ENCODE results near the gene SOX6.

Gene SOX6

DNA sequence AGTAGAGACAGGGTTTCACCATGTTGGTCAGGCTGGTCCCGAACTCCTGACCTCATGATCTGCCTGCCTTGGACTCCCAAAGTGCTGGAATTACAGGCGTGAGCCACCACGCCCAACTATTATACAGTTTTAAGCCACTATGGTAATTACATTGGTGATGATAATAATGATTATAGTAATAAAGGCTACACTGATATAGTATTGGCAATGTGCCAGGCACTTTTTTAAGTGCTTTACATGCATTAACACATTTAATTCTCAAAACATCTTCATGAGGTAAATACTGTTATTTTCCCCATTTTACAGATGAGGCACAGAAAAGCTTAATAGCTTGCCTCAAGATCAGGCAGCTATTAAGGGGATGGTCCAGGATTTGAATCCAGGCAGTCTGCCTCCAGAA lies 222.5 kb downstream of the SOX6 start:
- in situ Hi-C loops (cut with HindIII; ENCODE audit: low pct_ligation_motif_present, low sequenced_read_pairs): no loop called here
- no peak for DNase-seq
- H3K27me3 ChIP-seq (replicated peaks): no peaks in the 10 kb centered on the region
- no peaks in the 10 kb centered on the region for H3K36me3 ChIP-seq (replicated peaks)
- TF ChIP-seq, protein P1, sequence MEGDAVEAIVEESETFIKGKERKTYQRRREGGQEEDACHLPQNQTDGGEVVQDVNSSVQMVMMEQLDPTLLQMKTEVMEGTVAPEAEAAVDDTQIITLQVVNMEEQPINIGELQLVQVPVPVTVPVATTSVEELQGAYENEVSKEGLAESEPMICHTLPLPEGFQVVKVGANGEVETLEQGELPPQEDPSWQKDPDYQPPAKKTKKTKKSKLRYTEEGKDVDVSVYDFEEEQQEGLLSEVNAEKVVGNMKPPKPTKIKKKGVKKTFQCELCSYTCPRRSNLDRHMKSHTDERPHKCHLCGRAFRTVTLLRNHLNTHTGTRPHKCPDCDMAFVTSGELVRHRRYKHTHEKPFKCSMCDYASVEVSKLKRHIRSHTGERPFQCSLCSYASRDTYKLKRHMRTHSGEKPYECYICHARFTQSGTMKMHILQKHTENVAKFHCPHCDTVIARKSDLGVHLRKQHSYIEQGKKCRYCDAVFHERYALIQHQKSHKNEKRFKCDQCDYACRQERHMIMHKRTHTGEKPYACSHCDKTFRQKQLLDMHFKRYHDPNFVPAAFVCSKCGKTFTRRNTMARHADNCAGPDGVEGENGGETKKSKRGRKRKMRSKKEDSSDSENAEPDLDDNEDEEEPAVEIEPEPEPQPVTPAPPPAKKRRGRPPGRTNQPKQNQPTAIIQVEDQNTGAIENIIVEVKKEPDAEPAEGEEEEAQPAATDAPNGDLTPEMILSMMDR (IDR thresholded peaks at IDR 0.05; ENCODE audit: low read depth, low read length, missing control alignments): no peak
- H3K27ac ChIP-seq: no peak overlapping the region
- H3K4me3 ChIP-seq (ENCODE audit: low read depth, low read length): no peak overlapping the region

DNA sequence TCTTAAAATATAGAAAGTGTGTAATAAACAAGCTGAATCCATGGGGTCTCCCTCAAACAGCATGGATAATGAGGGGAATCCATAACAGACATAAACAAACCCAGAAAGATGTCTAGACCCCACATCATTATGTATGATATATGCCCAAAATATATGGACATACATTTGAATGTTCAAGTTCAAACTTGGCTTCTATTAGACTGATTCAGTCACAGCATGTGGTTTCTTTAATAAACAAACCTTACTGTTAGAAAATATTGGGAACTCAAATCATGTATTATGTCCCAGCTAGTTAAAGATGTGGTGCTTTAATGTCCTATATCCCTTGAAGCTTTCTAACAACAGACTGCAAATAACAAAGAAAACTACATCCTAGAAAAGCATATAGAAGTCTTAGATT lies 228.6 kb downstream of the SOX6 start:
- no peaks in the 10 kb centered on the region for H3K36me3 ChIP-seq (replicated peaks)
- TF ChIP-seq, protein P1 (IDR thresholded peaks at IDR 0.05; ENCODE audit: low read depth, low read length, missing control alignments): no peak
- H3K4me3 ChIP-seq (ENCODE audit: low read depth, low read length): no peak overlapping the region

DNA sequence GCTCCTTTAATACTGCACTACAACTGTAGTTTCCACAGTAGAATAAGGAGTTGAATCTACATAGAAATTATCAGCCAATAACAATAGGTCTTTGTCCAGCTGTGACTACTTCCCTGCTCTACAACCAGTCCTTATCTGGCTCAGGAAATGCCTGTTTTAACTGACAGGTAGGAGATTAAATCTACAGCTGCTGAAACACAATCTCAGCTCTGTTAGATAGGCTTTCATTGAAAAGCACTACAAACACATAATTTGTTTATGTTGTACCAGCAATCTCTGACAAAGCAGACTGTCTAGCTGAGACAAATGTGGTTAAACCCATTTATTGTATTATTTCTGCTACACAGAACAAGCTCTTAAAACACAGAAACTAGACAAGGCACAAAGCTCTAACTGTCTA lies 230.0 kb downstream of the SOX6 start:
- H3K27me3 ChIP-seq (replicated peaks): no peaks in the 10 kb centered on the region
- in situ Hi-C loops (cut with HindIII; ENCODE audit: low pct_ligation_motif_present, low sequenced_read_pairs): no loop called here
- H3K4me3 ChIP-seq (ENCODE audit: low read depth, low read length): no peak overlapping the region
- H3K36me3 ChIP-seq (replicated peaks): no peaks in the 10 kb centered on the region
- no peak overlapping the region for H3K27ac ChIP-seq
- TF ChIP-seq, protein P1 (IDR thresholded peaks at IDR 0.05; ENCODE audit: low read depth, low read length, missing control alignments): no peak
- DNase-seq: peak; percentile 6

More for the DNA sequence above, 228.6 kb downstream of the SOX6 start:
- H3K27ac ChIP-seq: no peak overlapping the region
- no peaks in the 10 kb centered on the region for H3K27me3 ChIP-seq (replicated peaks)
- no peak for DNase-seq
- in situ Hi-C loops (cut with HindIII; ENCODE audit: low pct_ligation_motif_present, low sequenced_read_pairs): no loop called here

DNA sequence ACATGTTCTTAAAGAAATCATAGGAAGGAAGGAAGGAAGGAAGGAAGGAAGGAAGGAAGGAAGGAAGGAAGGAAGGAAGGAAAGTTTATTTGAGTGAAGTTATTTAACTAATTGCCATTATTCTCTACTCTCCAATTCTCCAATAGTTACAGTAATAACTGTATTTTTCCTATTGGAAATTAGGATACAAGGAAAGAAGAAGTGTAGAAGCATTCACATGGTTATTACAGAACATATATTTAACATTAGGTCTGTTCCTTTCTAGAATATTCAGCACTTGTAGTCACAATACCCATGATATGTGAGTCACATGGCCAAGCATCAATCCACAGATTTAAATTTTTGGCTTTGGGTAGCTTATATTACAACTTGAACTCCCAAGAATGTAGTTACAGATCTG lies 230.6 kb downstream of the SOX6 start:
- in situ Hi-C loops (cut with HindIII; ENCODE audit: low pct_ligation_motif_present, low sequenced_read_pairs): no loop called here
- no peak for DNase-seq
- TF ChIP-seq, protein P1 (IDR thresholded peaks at IDR 0.05; ENCODE audit: low read depth, low read length, missing control alignments): no peak
- Histone ChIP-seq H3K27ac (no peak overlapping the region), H3K27me3 (replicated peaks) (no peaks in the 10 kb centered on the region), H3K4me3 (ENCODE audit: low read depth, low read length) (no peak overlapping the region), H3K36me3 (replicated peaks) (no peaks in the 10 kb centered on the region)

DNA sequence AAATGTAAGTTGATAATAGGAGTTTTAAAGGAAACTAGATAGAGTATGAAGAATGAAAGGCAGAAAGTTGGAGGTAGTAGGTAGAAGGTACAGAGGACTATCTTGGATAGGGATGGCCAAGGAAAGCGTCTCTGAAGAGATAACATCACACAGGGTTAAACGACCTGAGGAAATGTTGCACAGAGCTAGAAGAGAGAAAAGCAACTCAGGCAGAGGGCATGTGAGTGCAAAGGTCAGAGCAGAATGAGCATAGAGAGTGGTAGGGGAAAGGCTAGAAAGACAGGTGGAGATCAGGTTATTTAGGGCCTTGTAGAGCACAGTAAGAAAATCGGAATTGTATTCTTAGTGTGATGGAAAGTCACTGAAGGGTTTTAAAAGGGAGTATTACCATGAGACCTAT lies 232.0 kb downstream of the SOX6 start:
- TF ChIP-seq, protein P1 (IDR thresholded peaks at IDR 0.05; ENCODE audit: low read depth, low read length, missing control alignments): no peak
- no peak for DNase-seq
- Histone ChIP-seq H3K36me3 (replicated peaks) (no peaks in the 10 kb centered on the region), H3K4me3 (ENCODE audit: low read depth, low read length) (no peak overlapping the region), H3K27ac (no peak overlapping the region), H3K27me3 (replicated peaks) (no peaks in the 10 kb centered on the region)
- in situ Hi-C loops (cut with HindIII; ENCODE audit: low pct_ligation_motif_present, low sequenced_read_pairs): no loop called here

DNA sequence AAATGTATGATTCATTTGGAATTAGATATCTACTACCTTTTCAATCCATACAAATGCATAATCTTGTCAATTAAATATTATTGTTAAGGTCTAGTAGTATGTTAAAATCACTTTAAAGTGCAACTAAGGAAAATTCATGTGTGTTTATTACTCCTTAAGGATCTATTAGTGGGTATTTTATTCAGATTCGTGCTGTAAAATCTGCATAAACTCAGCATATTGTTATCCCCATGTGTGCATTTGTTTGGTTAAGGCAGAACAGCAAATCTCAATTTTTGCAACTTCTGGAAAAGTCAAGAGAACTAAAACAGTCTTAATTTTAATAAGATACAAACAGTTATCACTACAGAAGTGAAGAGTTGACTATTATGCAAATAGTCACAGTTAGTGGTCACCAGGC lies 234.5 kb downstream of the SOX6 start:
- in situ Hi-C loops (cut with HindIII; ENCODE audit: low pct_ligation_motif_present, low sequenced_read_pairs): no loop called here
- no peak for DNase-seq
- no peaks in the 10 kb centered on the region for H3K36me3 ChIP-seq (replicated peaks)
- H3K27me3 ChIP-seq (replicated peaks): no peaks in the 10 kb centered on the region
- TF ChIP-seq, protein P1 (IDR thresholded peaks at IDR 0.05; ENCODE audit: low read depth, low read length, missing control alignments): no peak
- H3K27ac ChIP-seq: no peak overlapping the region
- H3K4me3 ChIP-seq (ENCODE audit: low read depth, low read length): no peak overlapping the region

Measured in brain microvascular endothelial cell (primary cell).